ENCODE measurements around the gene MMAB. TPM values are rescaled to one million over a fixed set of nuclear protein-coding genes. Genes with fewer than 3 reads are reported as not detected.

The MMAB gene
- total RNA-seq, 2 donors from 2014 or later: 23.1 to 79.2 TPM

GRCh38 chr12:109592195-109592904 is 19.0 kb upstream of the MMAB start:
- Histone ChIP-seq H3K9me3 (no peaks in the 10 kb centered on the region), H3K4me3 (no peak overlapping the region), H3K27ac (no peak overlapping the region), H3K36me3 (no peaks in the 10 kb centered on the region), H3K4me1 (replicated peaks) (no peaks in the 10 kb centered on the region), H3K27me3 (replicated peaks; ENCODE audit: insufficient read depth) (no peaks in the 10 kb centered on the region)
- DNase-seq (ENCODE audit: low spot score): no peak
- WGBS: 91% methylated on average over 19 of the region's 19 CpGs
- intact Hi-C loops (cut with DNase I): loop anchor here (10.0 kb wide), 1 partner anchor 122 kb away; the partner anchor contains the start of gene FAM222A
- TF ChIP-seq POLR2A (IDR thresholded peaks at IDR 0.05): no peak
- no peak for TF ChIP-seq CTCF (IDR thresholded peaks at IDR 0.05)
- no peak for TF ChIP-seq POLR2AphosphoS5 (IDR thresholded peaks at IDR 0.05)

- Histone ChIP-seq H3K9me3 (no peaks in the 10 kb centered on the region), H3K4me3 (no peak overlapping the region), H3K36me3 (peaks cover 0 to 3% of the 10 kb centered on the region in 2 donors), H3K27ac (no peak overlapping the region), H3K4me1 (replicated peaks) (no peaks in the 10 kb centered on the region), H3K27me3 (replicated peaks; ENCODE audit: insufficient read depth) (no peaks in the 10 kb centered on the region)
- intact Hi-C loops (cut with DNase I): loop anchor here (10.0 kb wide), 1 partner anchor 124 kb away; the partner anchor contains the start of gene FAM222A
- DNase-seq (ENCODE audit: low spot score): no peak
- TF ChIP-seq POLR2A (IDR thresholded peaks at IDR 0.05) (no peak), POLR2AphosphoS5 (IDR thresholded peaks at IDR 0.05) (no peak), CTCF (IDR thresholded peaks at IDR 0.05) (no peak)
- 55% methylated on average over 10 of the region's 10 CpGs for WGBS
These were observed 17.7 kb upstream of the MMAB start for GRCh38 chr12:109591041-109591440.

- Histone ChIP-seq H3K4me1 (replicated peaks) (no peaks in the 10 kb centered on the region), H3K36me3 (peaks cover 0 to 3% of the 10 kb centered on the region in 2 donors), H3K4me3 (no peak overlapping the region), H3K27me3 (replicated peaks; ENCODE audit: insufficient read depth) (no peaks in the 10 kb centered on the region), H3K9me3 (no peaks in the 10 kb centered on the region), H3K27ac (no peak overlapping the region)
- no peak for TF ChIP-seq POLR2A (IDR thresholded peaks at IDR 0.05)
- DNase-seq (ENCODE audit: low spot score): no peak
- intact Hi-C loops (cut with DNase I): loop anchor here (10.0 kb wide), 1 partner anchor 124 kb away; the partner anchor contains the start of gene FAM222A
- WGBS: 93% methylated on average over 8 of the region's 8 CpGs
These were observed 17.3 kb upstream of the MMAB start for GRCh38 chr12:109590566-109590965.

- WGBS: 89% methylated on average over 16 of the region's 16 CpGs
- Histone ChIP-seq H3K4me3 (no peak overlapping the region), H3K27ac (no peak overlapping the region), H3K36me3 (peaks cover 0 to 3% of the 10 kb centered on the region in 2 donors), H3K27me3 (replicated peaks; ENCODE audit: insufficient read depth) (no peaks in the 10 kb centered on the region), H3K9me3 (no peaks in the 10 kb centered on the region), H3K4me1 (replicated peaks) (no peaks in the 10 kb centered on the region)
- DNase-seq (ENCODE audit: low spot score): no peak
- intact Hi-C loops (cut with DNase I): loop anchor here (10.0 kb wide), 1 partner anchor 125 kb away; the partner anchor contains the start of gene FAM222A
- TF ChIP-seq POLR2A (IDR thresholded peaks at IDR 0.05): no peak
- TF ChIP-seq CTCF (IDR thresholded peaks at IDR 0.05): no peak
- no peak for TF ChIP-seq POLR2AphosphoS5 (IDR thresholded peaks at IDR 0.05)
These were observed 16.5 kb upstream of the MMAB start for GRCh38 chr12:109589691-109590245.

- no peak for TF ChIP-seq POLR2A (IDR thresholded peaks at IDR 0.05)
- TF ChIP-seq POLR2AphosphoS5 (IDR thresholded peaks at IDR 0.05): no peak
- TF ChIP-seq CTCF (IDR thresholded peaks at IDR 0.05): no peak
- WGBS: 86% methylated on average over 7 of the region's 7 CpGs
- Histone ChIP-seq H3K4me3 (no peak overlapping the region), H3K27me3 (replicated peaks; ENCODE audit: insufficient read depth) (no peaks in the 10 kb centered on the region), H3K9me3 (no peaks in the 10 kb centered on the region), H3K36me3 (peaks cover 0 to 3% of the 10 kb centered on the region in 2 donors), H3K4me1 (replicated peaks) (no peaks in the 10 kb centered on the region), H3K27ac (no peak overlapping the region)
- DNase-seq (ENCODE audit: low spot score): no peak
- intact Hi-C loops (cut with DNase I): no loop called here
These were observed 15.9 kb upstream of the MMAB start for GRCh38 chr12:109589240-109589590.
